HG02870 (cell line): Measurements from ENCODE around the gene GTF2F2.

Experiments used
- ATAC-seq: cut with Tn5 transposase; IDR thresholded peaks from one replicate; pipeline ENCODE4 v1.9.1; 2021; ENCODE audit warnings: mild to moderate bottlenecking, moderate library complexity; ENCODE audit not compliant: unreplicated experiment

GTF2F2 gene

DNA sequence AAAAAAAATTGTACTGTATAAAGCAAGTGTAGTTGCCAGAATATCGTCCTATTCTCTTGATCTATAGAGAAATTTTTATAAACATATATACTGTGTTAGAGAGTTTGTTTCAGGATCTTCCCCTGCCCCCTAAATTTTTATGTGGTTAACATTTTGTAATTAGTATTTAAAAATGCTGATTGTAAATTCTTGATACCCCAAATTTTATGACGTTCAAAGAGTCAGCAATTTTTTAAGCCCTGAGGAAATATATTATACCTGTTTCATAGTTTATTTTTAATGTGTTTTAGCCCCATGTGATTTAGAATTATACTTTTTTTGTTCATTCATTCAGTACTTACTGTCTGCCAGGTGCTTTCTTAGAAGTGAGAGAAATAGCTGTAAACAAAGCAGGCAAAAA, 87.8 kb downstream of the GTF2F2 start:
- ATAC-seq = no peak

DNA sequence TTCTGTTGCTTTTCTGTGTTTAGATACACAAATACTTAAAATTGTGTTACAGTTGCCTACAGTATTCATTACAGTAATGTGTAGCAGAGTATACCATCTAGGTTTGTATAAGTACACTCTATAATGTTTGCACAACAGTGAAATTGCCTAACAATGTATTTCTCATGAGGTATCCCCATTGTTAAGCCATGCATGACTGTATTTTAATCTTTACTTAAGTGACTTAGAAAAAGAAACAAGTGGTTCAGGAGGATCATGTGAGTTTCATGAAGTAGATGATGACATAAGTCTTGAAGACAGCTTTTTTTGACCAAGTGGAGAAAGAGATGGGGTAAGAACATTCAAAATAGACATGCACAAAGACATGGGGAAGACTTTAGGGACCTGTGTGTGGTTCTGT, 88.9 kb downstream of the GTF2F2 start:
- no peak for ATAC-seq

DNA sequence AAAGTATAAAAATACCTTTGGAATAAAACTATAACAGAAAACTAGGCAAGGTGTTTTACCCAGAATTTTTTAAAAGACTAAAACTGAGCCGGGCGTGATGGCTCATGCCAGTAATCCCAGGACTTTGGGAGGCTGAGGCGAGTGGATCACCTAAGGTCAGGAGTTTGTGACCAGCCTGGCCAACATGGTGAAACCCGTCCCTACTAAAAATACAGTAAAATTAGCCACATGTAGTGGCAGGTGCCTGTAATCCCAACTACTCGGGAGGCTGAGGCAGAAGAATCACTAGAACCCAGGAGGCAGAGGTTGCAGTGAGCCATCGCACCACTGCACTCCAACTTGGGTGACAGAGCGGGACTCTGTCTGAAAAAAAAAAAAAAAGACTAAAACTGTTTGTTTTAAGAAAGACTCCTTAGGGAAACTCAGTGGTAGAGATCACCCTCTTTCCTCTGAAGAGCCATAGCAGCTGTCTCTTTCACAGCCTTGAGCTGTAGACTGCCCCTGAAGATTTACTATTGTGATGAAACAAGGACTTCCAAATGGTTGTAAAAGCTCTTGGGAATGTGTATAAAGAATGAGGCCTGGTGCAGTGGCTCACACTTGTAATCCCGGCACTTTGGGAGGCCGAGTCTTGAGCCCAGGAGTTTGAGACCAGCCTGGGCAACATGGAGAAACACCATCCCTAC, 95.2 kb downstream of the GTF2F2 start:
- ATAC-seq = no peak

DNA sequence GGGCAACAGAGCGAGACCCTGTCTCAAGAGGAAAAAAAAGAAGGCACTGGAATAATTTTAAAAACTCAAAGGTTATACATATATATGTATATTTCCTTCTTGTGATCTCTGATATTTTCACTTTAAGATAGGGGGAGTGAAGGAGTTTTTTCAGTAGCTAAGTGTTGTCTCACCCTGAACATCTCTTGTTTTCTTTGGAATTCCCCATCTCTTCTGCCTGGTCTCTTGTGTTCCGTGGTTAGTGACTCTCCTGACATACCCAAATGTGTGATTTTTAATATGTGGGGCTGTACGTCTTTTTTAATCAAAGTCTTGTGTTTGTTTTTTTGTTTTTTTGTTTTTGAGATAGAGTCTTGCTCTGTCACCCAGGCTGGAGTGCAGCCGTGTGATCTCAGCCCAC, 95.9 kb downstream of the GTF2F2 start:
- ATAC-seq = no peak

DNA sequence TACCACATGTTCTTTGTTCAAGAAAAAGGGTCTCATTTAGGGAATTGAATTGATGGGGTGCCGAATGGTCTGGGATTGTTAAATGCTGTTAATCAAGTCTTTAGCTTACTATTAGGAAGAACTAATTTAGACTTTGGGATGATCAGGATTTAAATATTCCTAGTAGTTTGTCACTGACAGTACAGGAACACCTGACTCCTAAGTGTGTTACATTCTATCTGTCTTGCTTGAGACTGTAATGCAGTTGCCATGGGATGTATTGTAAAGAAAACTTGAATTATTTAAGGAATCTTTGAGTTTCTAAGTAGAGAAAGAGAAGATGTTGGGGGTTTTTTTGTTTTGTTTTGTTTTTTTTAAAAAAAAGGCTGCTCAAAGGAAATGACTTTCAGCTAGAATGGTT, 98.4 kb downstream of the GTF2F2 start:
- no peak for ATAC-seq

DNA sequence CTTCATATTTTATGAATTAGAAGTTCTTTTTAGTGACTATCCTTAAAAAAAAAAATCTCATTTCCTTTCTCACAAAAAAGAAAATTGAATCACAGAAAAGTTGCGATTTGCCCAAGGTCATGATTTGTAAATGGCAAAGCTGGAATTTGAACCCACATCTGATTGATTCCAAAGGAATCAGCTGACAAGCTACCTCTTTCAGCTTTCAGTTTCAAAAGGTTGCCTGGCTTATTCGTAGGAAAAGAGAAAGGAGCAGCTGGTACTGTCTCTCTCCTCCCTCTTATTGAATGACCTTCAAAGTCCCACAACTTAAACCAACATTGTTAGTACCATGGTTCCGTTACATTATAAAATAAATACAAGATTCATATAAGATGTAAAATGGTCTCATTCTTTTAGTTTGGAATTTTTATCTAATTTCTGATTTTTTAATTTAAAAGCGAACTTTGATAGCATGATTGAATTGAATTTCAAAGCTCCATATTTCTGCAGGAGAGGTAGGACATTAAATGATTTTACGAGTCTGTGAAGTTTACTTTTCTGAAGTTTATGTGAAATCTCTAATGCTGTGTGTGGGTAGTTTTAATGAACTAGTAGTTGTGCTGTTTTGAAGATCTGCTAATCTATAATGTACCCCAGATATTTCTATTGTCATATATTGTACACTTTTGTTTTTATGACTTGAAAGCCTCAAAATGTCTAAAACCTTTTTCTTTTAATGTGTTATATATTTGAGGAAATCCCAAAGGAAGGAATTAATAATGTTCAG, 99.0 kb downstream of the GTF2F2 start:
- ATAC-seq = no peak

DNA sequence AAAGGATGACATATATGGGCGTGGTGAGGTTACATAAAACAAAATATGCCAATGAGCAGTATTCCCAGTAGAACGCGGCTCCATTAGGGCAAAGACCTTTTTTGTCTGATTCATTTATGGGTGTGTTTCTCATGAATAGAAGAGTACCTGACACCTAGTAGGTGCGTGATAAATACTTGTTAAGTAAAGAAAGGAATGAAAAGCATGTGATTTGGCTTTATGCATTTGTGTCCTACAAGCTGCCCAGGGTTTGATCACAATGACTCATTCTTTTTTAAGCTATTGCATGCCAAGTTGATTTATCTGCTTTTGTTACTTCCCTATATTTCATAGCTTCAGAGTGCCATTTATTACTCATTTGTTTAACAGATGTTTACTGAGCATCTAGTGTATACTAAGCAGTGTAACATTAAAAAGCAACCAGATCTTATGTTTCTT, 99.6 kb downstream of the GTF2F2 start:
- ATAC-seq = no peak

DNA sequence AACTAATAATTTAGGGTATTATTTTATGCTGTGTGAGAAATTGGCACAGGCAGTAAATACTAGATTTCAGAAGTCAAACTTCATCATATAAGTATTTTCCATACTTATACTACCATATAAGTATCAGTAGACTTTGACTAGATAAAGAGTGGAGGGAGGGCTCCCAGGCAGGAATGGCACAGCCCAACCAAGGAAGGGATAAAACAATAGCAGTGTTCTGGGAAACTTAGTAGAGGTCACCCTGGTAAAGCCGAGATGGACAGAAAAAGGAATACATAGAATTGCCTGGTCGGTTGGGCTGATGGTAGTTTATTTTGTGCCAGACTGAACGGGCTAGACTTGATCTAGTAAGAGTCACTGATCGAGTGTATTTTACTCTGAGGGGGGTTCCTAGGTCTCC, 100.1 kb downstream of the GTF2F2 start:
- no peak for ATAC-seq

DNA sequence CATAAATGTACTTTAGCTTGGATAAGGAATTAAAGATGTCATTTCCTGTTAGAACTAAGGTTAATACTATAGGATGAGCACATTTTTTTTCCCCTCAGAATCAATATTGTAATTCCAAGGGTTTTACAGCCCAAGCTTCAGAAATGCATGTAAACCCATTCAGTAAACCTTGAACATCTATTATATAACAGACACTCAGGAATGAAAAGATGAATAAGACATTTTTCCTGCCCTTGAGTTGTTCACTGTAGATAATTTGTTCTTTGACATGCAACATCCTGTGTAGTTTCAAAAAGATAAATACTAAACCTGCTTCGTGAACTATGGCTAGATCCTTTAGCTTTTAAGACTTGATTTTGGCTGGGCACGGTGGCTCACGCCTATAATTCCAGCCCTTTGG, 102.2 kb downstream of the GTF2F2 start:
- no peak for ATAC-seq

DNA sequence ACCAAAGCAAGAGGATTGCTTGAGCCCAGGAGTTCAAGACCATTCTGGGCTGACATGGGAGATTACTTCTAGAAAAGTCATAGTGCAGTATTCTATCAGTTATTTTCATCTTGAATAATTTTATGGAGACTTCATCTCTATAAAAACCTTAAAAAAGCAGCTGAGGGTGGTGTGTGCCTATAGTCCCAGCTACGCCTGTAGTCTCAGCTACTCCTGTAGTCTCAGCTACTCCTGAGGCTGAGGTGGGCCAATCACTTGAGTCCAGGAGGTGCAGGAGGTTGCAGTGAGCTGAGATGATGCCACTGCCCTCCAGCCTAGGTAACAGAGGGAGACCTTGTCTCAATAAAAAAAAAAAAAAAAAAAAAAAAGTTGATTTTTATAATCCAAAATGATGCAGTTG, 102.6 kb downstream of the GTF2F2 start:
- no peak for ATAC-seq

DNA sequence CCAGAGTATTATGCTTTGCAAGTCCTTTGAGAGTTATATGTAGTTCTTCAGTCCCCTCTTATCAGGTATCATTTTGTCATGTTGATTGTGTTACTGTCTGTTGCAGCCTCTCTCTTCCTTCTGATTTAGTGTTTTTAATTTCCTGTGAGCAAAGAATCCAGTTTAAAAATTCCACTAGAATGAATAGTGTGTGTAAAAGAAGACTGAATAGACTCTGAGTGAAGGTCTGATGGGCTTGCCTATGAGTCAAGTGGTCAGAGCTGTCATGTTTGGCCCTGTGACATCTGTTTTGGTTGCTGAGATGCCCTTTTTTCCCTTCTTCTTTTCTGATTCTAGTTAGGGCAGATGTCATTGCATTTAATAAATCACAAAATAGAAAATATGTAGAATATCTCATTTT, 103.9 kb downstream of the GTF2F2 start:
- no peak for ATAC-seq

DNA sequence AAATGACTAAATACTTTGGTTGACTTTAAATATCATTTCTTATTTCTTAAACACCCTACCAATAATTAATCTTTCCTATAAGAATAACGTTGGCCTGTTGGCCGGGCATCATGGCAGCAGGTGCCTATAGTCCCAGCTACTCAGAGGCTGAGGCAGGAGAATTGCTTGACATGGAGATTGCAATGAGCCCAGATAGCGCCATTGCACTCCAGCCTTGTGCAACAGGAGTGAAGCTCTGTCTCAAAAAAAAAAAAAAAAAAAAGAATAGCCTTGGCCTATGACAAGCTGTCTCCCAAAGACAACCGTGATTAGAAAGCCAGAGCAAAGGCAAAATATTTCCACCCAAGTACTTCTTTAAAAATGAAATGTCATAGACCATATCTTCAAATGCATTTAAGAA, 105.1 kb downstream of the GTF2F2 start:
- ATAC-seq = no peak

DNA sequence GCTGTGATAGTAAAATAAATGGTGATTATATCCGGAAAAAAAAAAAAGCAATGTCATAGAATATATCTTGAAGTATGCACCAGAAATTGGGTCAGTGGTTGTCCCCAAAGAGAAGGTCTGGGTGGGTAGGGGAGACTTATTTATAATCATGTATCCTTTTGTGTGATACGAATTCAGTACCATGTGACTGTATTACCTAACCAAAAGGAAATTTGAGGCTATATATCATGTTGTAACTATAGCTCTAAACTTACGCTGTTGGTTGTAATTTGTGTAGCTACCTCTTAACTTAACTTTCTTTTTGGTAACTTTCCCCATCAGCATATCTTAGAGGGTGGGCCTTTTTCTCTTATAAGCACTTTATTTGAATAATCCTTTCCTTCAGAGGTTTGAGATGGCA, 105.7 kb downstream of the GTF2F2 start:
- no peak for ATAC-seq

DNA sequence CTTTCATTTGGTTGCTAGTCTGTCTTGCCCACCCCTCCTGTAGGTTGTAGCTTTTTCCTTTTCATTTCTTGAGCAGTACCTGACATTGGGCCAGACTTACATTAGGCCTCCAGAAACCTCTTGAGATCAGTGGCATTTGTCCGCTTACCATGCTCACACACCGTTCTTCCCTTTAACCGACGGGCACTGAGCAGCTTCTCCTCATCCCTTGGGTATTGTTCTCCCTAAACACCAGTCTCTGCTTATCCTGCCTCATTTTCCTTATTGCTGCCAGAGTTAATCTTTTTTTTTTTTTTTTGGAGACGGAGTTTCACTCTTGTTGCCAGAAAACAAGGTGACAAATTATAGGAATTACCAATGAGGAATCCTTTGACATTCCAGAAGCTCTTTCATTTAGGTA, 107.7 kb downstream of the GTF2F2 start:
- no peak for ATAC-seq

DNA sequence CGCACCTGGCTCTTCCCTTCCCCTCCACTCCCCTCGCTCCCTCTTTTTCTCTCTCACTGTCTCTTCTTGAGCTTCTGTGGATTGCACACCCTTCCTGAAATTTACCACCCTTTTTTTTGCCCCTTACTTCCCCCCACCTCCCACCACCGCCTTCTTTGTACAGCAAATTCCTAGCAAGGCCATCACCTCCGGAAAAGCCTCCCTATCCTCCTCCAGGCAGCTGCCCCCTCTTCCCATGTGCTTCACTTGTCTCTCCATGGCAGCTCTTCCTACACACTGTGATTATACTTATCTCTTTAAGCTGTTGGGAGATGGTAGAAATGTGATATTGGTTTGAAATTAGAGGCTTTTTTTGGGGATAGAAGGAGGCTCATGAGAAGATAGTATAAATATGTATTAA, 108.9 kb downstream of the GTF2F2 start:
- ATAC-seq = no peak

DNA sequence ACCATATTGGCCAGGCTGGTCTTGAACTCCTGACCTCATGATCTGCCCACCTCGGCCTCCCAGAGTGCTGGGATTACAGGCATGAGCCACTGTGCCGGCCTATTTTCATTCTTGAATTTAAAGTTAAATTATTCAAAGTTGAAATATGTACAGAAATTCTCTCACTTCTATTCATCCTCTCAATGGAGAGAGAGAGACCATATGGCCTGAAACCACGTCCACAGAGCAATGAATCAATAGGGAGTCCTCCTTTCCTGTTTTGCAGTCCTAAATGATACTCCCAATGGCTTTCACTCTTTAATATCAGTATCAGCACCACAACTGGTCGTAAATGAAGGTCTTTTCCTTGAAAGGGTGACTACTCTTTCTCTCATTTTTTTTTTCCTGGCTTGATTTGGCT, 111.0 kb downstream of the GTF2F2 start:
- no peak for ATAC-seq

DNA sequence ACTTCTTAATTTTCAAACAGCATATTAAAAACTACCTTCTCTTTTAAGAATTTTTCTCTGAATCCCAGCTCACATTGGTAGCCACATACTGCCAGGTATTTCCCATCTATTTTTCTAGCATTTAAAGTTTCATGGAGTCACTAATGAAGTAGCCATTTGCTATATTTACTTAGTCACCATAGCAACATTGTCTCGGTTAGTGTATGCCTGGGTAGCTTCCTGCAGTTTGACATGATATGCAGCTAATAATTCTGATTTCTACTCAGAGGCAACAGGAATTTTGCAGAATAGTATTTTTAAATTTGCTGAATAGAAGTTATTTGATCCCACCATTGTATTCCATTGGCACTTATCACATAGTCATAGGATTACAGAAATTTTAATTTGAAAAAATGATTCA, 111.4 kb downstream of the GTF2F2 start:
- ATAC-seq = no peak

DNA sequence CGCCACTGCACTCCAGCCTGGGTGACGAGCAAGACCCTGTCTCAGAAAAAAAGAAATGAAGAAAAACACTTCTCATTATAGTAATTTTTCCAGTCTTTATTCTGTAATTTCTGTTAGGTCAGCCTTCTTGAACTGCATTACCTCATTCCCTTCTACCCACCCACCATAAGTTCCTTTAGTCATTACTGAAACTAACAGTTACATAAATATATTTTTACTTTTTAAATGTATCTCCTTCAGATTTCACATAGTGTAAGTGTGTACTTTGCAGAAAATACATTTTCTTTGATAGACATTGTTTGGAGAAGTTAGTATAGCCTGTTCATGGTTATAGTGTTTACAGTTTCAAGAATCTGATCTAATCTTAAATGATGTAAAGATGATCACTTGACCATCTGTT, 112.3 kb downstream of the GTF2F2 start:
- no peak for ATAC-seq

DNA sequence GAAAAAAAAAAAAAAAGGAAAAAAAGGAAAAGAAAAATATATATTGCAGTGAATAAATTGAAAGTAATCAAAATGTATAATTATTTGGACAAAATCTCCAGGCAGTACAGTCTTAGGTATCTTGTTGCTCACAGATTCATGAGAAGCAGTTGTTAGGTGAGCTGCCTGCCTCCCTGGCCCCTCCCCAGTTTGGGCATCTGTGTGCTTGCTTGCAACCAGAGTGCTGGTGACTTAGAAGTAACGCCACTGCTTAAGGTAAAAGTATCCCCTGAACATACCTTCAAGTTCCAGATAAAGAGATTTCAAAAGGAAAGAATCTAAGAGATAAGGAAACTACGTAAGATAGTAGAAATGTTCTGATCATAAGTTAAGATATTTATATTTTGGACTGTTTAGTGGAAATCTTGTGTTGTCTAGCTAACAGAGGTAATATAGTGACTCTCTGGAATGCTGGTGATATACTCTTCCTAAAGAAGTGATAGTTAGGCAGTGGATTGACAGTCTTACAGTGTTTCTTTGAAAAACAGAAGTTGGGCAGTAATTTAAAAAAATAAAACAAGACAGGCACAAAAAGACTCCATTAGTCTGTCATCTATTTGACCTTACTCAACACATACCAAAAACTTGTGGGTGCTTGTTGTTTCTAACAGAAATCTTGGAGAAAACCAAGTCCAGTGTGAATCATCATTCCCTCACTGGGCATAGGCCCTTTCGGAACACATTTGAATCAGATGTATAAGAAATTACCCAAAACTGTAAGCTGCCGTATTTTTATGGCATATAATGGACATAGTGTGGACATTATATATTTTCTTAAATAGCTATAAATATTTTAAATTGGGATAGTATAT, 118.9 kb downstream of the GTF2F2 start:
- no peak for ATAC-seq

DNA sequence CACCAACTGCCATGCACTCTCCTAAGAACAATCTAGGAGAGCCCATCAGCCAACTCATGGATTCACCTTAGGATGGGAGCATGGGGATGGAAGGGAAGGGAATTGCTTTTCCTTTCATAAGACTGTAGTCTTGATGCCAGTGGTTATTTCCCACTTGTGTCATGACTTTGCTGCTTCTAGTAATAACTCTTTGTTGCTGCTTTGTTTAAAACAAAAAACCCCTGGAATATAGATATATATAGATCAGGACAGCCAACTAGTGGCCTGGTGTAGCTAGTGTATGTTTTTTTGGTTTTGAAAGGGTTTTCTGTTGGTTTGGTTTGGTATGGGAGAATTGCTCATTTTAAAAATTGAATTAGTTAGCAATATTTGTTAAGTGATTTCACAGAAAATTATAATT, 119.8 kb downstream of the GTF2F2 start:
- ATAC-seq = no peak

DNA sequence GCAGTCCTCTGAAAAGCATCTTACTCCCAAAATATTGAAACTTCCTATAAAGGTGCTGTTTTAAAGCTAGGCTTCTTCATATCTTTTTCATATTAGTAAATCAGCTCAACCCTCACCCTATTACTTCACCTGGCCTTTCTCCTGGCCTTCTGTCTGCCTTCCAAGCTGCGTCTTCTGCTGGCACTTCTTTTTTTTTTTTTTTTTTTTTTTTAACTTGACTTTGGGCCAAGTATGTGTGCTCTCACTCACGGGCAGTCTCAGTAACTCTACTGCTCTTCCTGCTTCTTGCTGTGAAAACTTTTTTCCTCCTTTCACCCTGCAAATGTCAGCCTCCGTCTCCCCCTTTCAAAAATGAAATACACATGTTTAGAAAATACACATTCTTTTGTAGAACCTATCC, 121.8 kb downstream of the GTF2F2 start:
- ATAC-seq = no peak

DNA sequence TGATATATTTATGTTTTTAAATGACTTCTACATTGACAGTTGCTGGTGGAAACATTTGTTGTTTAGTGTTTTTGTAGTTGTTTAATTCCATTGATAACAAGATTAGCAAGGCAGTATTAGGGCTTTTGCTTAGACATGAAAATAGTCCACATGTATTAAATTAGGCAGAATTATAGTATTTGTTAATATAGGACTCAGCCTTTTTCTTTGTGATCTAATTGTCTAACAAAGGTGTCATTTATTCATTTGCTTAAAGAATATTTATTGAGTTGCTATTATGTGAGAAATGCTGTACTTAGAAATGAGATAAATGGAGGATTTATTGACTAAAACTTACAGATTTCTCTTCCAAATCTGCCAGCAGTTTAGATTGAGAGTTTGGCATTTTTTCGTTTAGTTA, 122.2 kb downstream of the GTF2F2 start:
- ATAC-seq = no peak
